Measurements from ENCODE around the gene KPNA6. TPM values are rescaled to one million over a fixed set of nuclear protein-coding genes. Genes with fewer than 3 reads are reported as not detected.
A peak's percentile ranks its signal among the peaks of the same experiment; 100 is the strongest.

The KPNA6 gene
- total and polyA plus RNA-seq, 9 of the 15 experiments (the other 6 are each of a cell fraction or from before 2014, with no cell fraction given) = 20.1 to 54.6 (median 32.2) TPM

- TF ChIP-seq ZBTB26 (CRISPR knock-in tag; IDR thresholded peaks at IDR 0.05) (no peak), NFATC3 (IDR thresholded peaks at IDR 0.05) (no peak), ATF2 (CRISPR knock-in tag; IDR thresholded peaks at IDR 0.05) (no peak), EP400 (IDR thresholded peaks at IDR 0.05) (no peak), ZNF512 (tag; IDR thresholded peaks at IDR 0.05) (no peak), RNF2 (IDR thresholded peaks at IDR 0.05) (no peak), SPI1 (IDR thresholded peaks at IDR 0.05; ENCODE audit: borderline replicate concordance, low read depth, low read length) (peak; percentile 95), SMAD4 (CRISPR knock-in tag; conservative IDR thresholded peaks at IDR 0.05) (no peak), POLR2G (IDR thresholded peaks at IDR 0.05; ENCODE audit: low read depth, low read length) (no peak), DEAF1 (CRISPR knock-in tag; IDR thresholded peaks at IDR 0.05) (no peak), CEBPB (tag; IDR thresholded peaks at IDR 0.05) (peak; percentile 93), TCFL5 (CRISPR knock-in tag; conservative IDR thresholded peaks at IDR 0.05) (no peak), XRCC3 (IDR thresholded peaks at IDR 0.05) (no peak), ZBTB49 (CRISPR knock-in tag; IDR thresholded peaks at IDR 0.05; ENCODE audit: borderline replicate concordance) (no peak), TCF7 (IDR thresholded peaks at IDR 0.05; ENCODE audit: borderline replicate concordance) (no peak), TEAD4 (IDR thresholded peaks at IDR 0.05; ENCODE audit: low read length) (peak; percentile 58; the same call in 1 of the 2 replicates), TEAD4 (CRISPR knock-in tag; IDR thresholded peaks at IDR 0.05; ENCODE audit: borderline replicate concordance) (no peak), POLR2AphosphoS5 (IDR thresholded peaks at IDR 0.05; ENCODE audit: control insufficient read depth, insufficient read depth, low read depth, low read length) (peak; percentile 59; the same call in 1 of the 2 replicates), ZFP36 (IDR thresholded peaks at IDR 0.05; ENCODE audit: low read depth, low read length, partially characterized antibody) (no peak), ELF4 (CRISPR knock-in tag; IDR thresholded peaks at IDR 0.05) (no peak), HNRNPLL (IDR thresholded peaks at IDR 0.05; ENCODE audit: low read depth, low read length, poor library complexity, severe bottlenecking) (no peak), XRCC4 (IDR thresholded peaks at IDR 0.05; ENCODE audit: extremely low read depth, insufficient read depth, insufficient read length) (no peak)
Measured at GRCh38 chr1:32066489-32066873, 41.4 kb upstream of the KPNA6 start (continued).
